ENCODE data around the gene RIMS4. TPM values are rescaled to one million over a fixed set of nuclear protein-coding genes. Genes with fewer than 3 reads are reported as not detected.

Gene RIMS4
- polyA plus RNA-seq, 1 experiment: not detected

GRCh38 chr20:44723391-44723790 lies 87.0 kb downstream of the RIMS4 start:
- TF ChIP-seq CTCF (IDR thresholded peaks at IDR 0.05; ENCODE audit: insufficient read depth, low read depth, low read length): no peak
- DNase-seq (ENCODE audit: low read depth): no peak
- H3K27me3 ChIP-seq (ENCODE audit: control insufficient read depth, insufficient read depth, low read length): no peaks in the 10 kb centered on the region
- CTCF ChIA-PET: interaction anchor here (1.2 to 2.2 kb wide), 3 partner anchors 9 to 39 kb away, joined by 3 to 10 read pairs (median 9); no protein-coding TSS in a partner anchor
- POLR2A ChIA-PET: no interaction called here
- no peaks in the 10 kb centered on the region for H3K36me3 ChIP-seq (ENCODE audit: control insufficient read depth, insufficient read depth, low read length)
- no peak overlapping the region for H3K4me3 ChIP-seq (ENCODE audit: low read depth, low read length)

- CTCF ChIA-PET: interaction anchor here (1.2 to 2.2 kb wide), 3 partner anchors 10 to 38 kb away, joined by 3 to 10 read pairs (median 9); no protein-coding TSS in a partner anchor
These were observed 87.4 kb downstream of the RIMS4 start for GRCh38 chr20:44722990-44723389.

GRCh38 chr20:44721785-44722054 lies 88.6 kb downstream of the RIMS4 start:
- no peak for DNase-seq (ENCODE audit: low read depth)
- Histone ChIP-seq H3K36me3 (ENCODE audit: control insufficient read depth, insufficient read depth, low read length) (no peaks in the 10 kb centered on the region), H3K4me3 (ENCODE audit: low read depth, low read length) (no peak overlapping the region), H3K27me3 (ENCODE audit: control insufficient read depth, insufficient read depth, low read length) (no peaks in the 10 kb centered on the region)
- CTCF ChIA-PET: interaction anchor here (1.8 to 3.8 kb wide), 3 partner anchors 11 to 38 kb away, joined by 7 to 19 read pairs (median 8); no protein-coding TSS in a partner anchor
- TF ChIP-seq CTCF (IDR thresholded peaks at IDR 0.05; ENCODE audit: insufficient read depth, low read depth, low read length): no peak
- POLR2A ChIA-PET: no interaction called here

More at GRCh38 chr20:44722990-44723389, 87.4 kb downstream of the RIMS4 start:
- H3K4me3 ChIP-seq (ENCODE audit: low read depth, low read length): no peak overlapping the region
- H3K36me3 ChIP-seq (ENCODE audit: control insufficient read depth, insufficient read depth, low read length): no peaks in the 10 kb centered on the region
- no peak for TF ChIP-seq CTCF (IDR thresholded peaks at IDR 0.05; ENCODE audit: insufficient read depth, low read depth, low read length)
- H3K27me3 ChIP-seq (ENCODE audit: control insufficient read depth, insufficient read depth, low read length): no peaks in the 10 kb centered on the region
- POLR2A ChIA-PET: no interaction called here
- no peak for DNase-seq (ENCODE audit: low read depth)

DNA sequence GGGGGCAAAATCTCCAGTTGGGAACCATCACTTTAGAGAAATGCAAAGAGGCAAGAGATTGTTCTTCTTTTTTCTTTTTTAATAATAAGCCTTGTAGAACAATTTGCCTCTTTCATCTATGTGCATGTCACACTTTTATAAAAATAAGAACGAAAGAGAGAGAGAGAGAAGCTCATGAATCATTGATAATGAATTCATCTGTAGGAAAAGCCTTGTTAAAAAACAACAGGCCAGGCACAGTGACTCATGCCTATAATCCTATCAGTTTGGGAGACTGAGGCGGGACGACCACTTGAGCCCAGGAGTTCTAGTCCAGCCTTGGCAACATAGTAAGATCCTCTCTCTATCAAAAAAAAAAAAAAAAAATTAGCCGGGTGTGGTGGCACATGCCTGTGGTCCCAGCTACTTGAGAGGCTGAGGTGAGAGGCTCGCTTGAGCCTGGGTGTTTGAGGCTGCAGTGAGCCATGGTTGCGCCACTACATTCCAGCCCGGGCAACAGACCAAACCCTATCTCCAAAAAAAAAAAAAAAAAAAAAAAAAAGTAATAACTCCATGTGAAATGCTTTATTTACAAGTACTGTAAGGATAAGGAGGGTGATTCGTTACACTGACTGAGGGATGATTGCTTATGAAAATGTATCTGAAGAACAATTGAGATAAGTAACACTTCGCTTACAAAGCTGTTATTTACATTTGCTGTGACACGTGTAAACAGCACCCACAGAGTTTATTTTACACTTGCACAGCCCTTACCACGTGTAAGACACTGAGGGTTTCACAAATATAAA lies 89.2 kb downstream of the RIMS4 start:
- TF ChIP-seq CTCF (IDR thresholded peaks at IDR 0.05; ENCODE audit: insufficient read depth, low read depth, low read length): no peak
- no peak overlapping the region for H3K4me3 ChIP-seq (ENCODE audit: low read depth, low read length)
- peak; percentile 79 for DNase-seq (ENCODE audit: low read depth)
- ChIA-PET POLR2A (interaction anchor here (0.8 kb wide), 1 partner anchor 9 kb away, joined by 3 read pairs; no protein-coding TSS in a partner anchor), CTCF (interaction anchor here (0.9 to 3.8 kb wide), 5 partner anchors 12 to 38 kb away, joined by 3 to 19 read pairs (median 7); no protein-coding TSS in a partner anchor)
- no peaks in the 10 kb centered on the region for H3K36me3 ChIP-seq (ENCODE audit: control insufficient read depth, insufficient read depth, low read length)
- H3K27me3 ChIP-seq (ENCODE audit: control insufficient read depth, insufficient read depth, low read length): no peaks in the 10 kb centered on the region

GRCh38 chr20:44720621-44720996 lies 89.7 kb downstream of the RIMS4 start:
- ChIA-PET CTCF (interaction anchor here (0.9 to 3.8 kb wide), 5 partner anchors 12 to 37 kb away, joined by 3 to 19 read pairs (median 7); no protein-coding TSS in a partner anchor), POLR2A (interaction anchor here (0.8 kb wide), 1 partner anchor 8 kb away, joined by 3 read pairs; no protein-coding TSS in a partner anchor)
- DNase-seq (ENCODE audit: low read depth): peak; percentile 35
- H3K27me3 ChIP-seq (ENCODE audit: control insufficient read depth, insufficient read depth, low read length): no peaks in the 10 kb centered on the region
- no peaks in the 10 kb centered on the region for H3K36me3 ChIP-seq (ENCODE audit: control insufficient read depth, insufficient read depth, low read length)
- no peak for TF ChIP-seq CTCF (IDR thresholded peaks at IDR 0.05; ENCODE audit: insufficient read depth, low read depth, low read length)
- no peak overlapping the region for H3K4me3 ChIP-seq (ENCODE audit: low read depth, low read length)
